Activated CD8-positive, alpha-beta T cell treated with anti-CD3 and anti-CD28 coated beads, Interleukin-2, amount 10 ng/mL, durations not matched to agents 7 days and 5 days (primary cell): ENCODE data around the gene NKTR. TPM values are rescaled to one million over a fixed set of nuclear protein-coding genes. Genes with fewer than 3 reads are reported as not detected.

Experiments
- ATAC-seq: fragments of 150-1000 bp; cut with Tn5 transposase; one replicate; pipeline ENCODE4 v1.10.0; 2021; ENCODE audit warnings: moderate library complexity
- CTCF ChIA-PET: fragments of 350-600 bp; sonication (Branson Sonifier 250); formaldehyde crosslinking; loops from one replicate; lab custom pipeline; 2021; ENCODE audit warnings: antibody characterized with exemption; lab: Charles Lee
- POLR2A ChIA-PET: fragments of 350-600 bp; sonication (Branson Sonifier 250); formaldehyde crosslinking; loops from one replicate; lab custom pipeline; 2021; ENCODE audit warnings: antibody characterized with exemption; lab: Charles Lee
- DNase-seq: peaks from one replicate; pipeline ENCODE4 v3.0.0-alpha.2; 2020
- H3K27ac Mint-ChIP-seq: one replicate; pipeline ENCODE4 v1.8.0; 2021; ENCODE audit warnings: mild to moderate bottlenecking, mixed read lengths
- H3K27me3 Mint-ChIP-seq: one replicate; pipeline ENCODE4 v1.8.0; 2021; ENCODE audit warnings: low read depth, mixed read lengths
- H3K36me3 Mint-ChIP-seq: one replicate; pipeline ENCODE4 v1.8.0; 2021; ENCODE audit warnings: low read depth, mixed read lengths
- H3K4me1 Mint-ChIP-seq: one replicate; pipeline ENCODE4 v1.8.0; 2021; ENCODE audit warnings: low read depth, mixed read lengths
- H3K4me3 Mint-ChIP-seq: one replicate; pipeline ENCODE4 v1.8.0; 2021; ENCODE audit warnings: mild to moderate bottlenecking, mixed read lengths
- H3K9me3 Mint-ChIP-seq: one replicate; pipeline ENCODE4 v1.8.0; 2022; ENCODE audit warnings: mixed read lengths; ENCODE audit not compliant: insufficient read depth
- total RNA-seq, 2 experiments: library from RNA; stranded (reverse); gene quantifications; one replicate each; pipeline ENCODE4 v1.2.3, GENCODE V29; 2021

The NKTR gene
- total RNA-seq, 2 experiments from 2014 or later = 85.9 to 90.3 TPM

DNA sequence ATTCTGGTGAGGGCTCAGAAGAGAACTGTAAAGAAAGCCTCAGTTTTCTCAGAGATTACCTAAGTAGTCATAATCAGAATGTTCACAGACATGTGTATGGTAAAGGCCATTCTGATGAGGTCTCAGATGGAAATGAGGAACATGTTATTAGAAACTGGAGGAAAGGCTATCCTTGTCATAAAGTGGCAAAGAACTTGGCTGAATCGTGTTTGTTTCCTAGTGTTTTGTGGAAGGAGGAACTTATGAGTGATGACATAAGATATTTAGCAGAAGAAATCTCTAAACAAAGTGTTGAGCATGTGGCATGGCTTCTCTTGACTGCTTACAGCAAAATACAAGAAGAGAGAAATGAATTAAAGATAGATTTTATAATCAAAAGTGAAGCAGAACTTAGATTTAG, 72.0 kb downstream of the NKTR start:
- POLR2A ChIA-PET = no interaction called here
- ATAC-seq (no peak), DNase-seq (no peak)
- Mint-ChIP-seq H3K36me3 (no peaks in the 10 kb centered on the region), H3K27me3 (peaks cover 5% of the 10 kb centered on the region), H3K4me3 (no peak overlapping the region), H3K9me3 (peaks cover 9% of the 10 kb centered on the region), H3K4me1 (no peaks in the 10 kb centered on the region), H3K27ac (no peak overlapping the region)
- CTCF ChIA-PET = no interaction called here

DNA sequence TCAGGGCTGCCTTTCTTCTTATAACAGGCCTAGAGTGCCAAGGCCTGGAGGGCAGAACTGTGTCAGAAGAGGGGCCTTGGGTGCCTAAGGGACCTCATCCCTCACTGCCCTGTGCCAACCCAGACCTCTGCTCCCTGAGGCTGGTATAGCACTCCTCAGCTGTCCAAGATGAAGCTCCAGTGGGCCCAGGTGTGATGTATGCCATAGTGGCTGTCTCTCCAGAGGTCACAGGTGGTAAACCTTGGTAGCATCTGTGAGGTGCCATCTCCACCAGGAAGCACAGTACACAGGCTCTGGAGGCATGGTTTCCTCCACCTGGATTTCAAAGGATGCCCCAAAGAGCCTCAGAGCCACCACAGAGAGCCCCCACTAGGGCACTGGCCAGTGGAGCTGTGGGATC, 72.6 kb downstream of the NKTR start:
- DNase-seq (no peak), ATAC-seq (no peak)
- H3K27ac Mint-ChIP-seq = no peak overlapping the region
- peaks cover 10% of the 10 kb centered on the region for H3K27me3 Mint-ChIP-seq
- H3K4me3 Mint-ChIP-seq = no peak overlapping the region
- H3K4me1 Mint-ChIP-seq = no peaks in the 10 kb centered on the region
- CTCF ChIA-PET = no interaction called here
- H3K36me3 Mint-ChIP-seq = no peaks in the 10 kb centered on the region
- H3K9me3 Mint-ChIP-seq = peaks cover 9% of the 10 kb centered on the region
- POLR2A ChIA-PET = no interaction called here

DNA sequence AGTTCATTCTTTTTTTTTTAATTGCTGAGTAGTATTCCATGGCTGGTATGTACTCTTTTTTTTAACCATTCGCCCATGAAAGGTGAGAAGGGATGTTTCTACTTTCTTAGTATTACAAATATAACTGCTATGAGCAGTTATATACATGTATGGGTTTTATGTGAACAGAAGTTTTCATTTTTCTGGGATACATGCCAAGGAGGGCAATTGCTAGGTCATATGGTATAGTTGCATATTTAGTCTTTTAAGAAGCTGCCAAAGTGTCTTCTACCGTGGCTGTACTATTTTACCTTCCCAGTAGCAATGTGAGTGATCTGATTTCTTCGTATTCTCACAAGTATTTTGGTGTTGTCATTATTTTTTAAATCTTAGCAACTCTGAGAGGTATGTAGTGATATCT, 73.7 kb downstream of the NKTR start:
- H3K9me3 Mint-ChIP-seq = peaks cover 9% of the 10 kb centered on the region
- CTCF ChIA-PET = no interaction called here
- H3K27me3 Mint-ChIP-seq = peaks cover 10% of the 10 kb centered on the region
- ATAC-seq (no peak), DNase-seq (no peak)
- no peaks in the 10 kb centered on the region for H3K4me1 Mint-ChIP-seq
- H3K27ac Mint-ChIP-seq = no peak overlapping the region
- POLR2A ChIA-PET = no interaction called here
- no peak overlapping the region for H3K4me3 Mint-ChIP-seq
- H3K36me3 Mint-ChIP-seq = no peaks in the 10 kb centered on the region

DNA sequence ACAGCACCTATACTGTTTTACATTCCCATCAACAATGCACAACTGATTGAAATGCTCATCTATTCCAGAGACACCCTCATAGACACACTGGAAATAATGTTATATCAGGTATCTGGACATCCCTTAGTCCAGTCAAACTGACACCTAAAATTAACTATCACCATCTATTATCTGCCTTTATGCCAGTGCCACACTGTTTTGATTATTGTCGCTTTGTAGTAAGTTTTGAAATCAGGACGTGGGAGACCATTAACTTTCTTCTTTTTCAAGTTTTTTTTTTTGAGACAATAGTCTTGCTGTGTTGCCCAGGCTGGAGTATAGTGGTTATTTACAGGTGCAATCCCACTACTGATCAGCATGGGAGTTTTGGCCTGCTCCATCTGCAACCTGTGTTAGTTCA, 75.4 kb downstream of the NKTR start:
- DNase-seq = no peak
- Mint-ChIP-seq H3K4me3 (no peak overlapping the region), H3K4me1 (no peaks in the 10 kb centered on the region), H3K36me3 (no peaks in the 10 kb centered on the region), H3K27ac (no peak overlapping the region), H3K27me3 (peaks cover 10% of the 10 kb centered on the region), H3K9me3 (peaks cover 9% of the 10 kb centered on the region)
- POLR2A ChIA-PET = no interaction called here
- no peak for ATAC-seq
- CTCF ChIA-PET = no interaction called here

DNA sequence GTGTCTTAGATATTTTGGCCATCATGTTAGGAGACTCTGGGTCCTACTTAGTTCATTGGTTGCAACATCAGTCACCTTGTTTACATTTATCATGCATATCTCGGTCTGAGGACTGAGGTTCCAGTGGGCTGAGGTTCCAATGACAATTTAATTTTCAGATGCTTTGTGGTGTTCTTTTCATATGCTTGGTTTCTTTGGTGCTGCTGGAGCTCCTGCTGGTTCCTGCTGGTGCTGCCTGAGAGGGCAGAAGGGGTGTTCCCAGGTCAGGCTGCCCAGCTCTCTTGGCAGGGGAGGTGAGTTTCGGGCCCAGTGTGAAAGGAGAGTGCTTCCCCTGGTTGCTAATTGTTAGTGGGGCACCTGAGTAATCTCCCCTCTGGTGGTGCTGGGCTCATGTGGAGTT, 78.0 kb downstream of the NKTR start:
- H3K27me3 Mint-ChIP-seq = peaks cover 13% of the 10 kb centered on the region
- H3K4me3 Mint-ChIP-seq = no peak overlapping the region
- no peak for DNase-seq
- peaks cover 9% of the 10 kb centered on the region for H3K9me3 Mint-ChIP-seq
- no peak for ATAC-seq
- no peak overlapping the region for H3K27ac Mint-ChIP-seq
- no peaks in the 10 kb centered on the region for H3K4me1 Mint-ChIP-seq
- ChIA-PET CTCF (no interaction called here), POLR2A (no interaction called here)
- H3K36me3 Mint-ChIP-seq = no peaks in the 10 kb centered on the region

DNA sequence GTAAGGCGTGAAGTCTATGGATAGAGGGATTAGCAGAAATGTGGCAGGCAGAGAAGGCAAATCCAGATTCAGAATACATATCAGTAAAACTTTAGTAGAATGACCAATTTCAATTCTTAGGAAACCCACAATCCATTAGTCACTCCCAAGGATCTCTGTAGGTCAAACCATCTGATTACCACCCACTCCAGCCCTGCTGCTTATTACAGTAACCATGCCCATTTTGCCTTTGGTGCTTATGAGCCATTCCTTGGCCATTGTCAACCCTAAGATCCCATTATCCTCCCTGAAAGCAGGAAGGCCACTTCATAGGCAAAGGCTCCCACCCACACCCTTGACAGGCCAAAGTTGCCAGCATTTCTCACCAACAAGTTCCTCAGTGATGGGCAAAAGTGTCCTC, 79.8 kb downstream of the NKTR start:
- Mint-ChIP-seq H3K27me3 (peaks cover 11% of the 10 kb centered on the region), H3K36me3 (no peaks in the 10 kb centered on the region), H3K9me3 (peaks cover 9% of the 10 kb centered on the region), H3K4me1 (no peaks in the 10 kb centered on the region), H3K4me3 (no peak overlapping the region), H3K27ac (no peak overlapping the region)
- no peak for DNase-seq
- CTCF ChIA-PET = no interaction called here
- ATAC-seq = no peak
- POLR2A ChIA-PET = no interaction called here

DNA sequence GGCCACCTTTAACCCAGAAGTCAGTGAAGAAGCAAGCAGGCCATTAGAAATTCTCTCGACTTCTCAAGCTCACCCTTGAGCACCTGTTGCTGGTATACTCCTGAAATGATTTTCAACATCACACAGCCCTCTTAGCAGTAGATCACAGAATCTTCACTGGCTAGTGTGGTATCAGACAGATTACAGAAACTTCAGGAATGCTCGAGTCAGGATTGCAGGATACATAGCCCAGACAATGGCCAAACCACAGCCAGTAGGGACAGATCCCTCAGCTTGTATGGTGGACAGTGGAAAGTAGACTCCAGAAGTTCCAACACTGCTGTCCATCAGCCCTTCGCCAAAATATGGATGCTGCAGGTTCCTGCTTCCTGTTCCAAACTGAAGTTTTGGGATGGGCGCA, 80.3 kb downstream of the NKTR start:
- peaks cover 15% of the 10 kb centered on the region for H3K27me3 Mint-ChIP-seq
- no peak overlapping the region for H3K4me3 Mint-ChIP-seq
- peaks cover 9% of the 10 kb centered on the region for H3K9me3 Mint-ChIP-seq
- no peak overlapping the region for H3K27ac Mint-ChIP-seq
- CTCF ChIA-PET = no interaction called here
- POLR2A ChIA-PET = no interaction called here
- ATAC-seq (no peak), DNase-seq (no peak)
- H3K4me1 Mint-ChIP-seq = peaks cover under 1% of the 10 kb centered on the region
- no peaks in the 10 kb centered on the region for H3K36me3 Mint-ChIP-seq

DNA sequence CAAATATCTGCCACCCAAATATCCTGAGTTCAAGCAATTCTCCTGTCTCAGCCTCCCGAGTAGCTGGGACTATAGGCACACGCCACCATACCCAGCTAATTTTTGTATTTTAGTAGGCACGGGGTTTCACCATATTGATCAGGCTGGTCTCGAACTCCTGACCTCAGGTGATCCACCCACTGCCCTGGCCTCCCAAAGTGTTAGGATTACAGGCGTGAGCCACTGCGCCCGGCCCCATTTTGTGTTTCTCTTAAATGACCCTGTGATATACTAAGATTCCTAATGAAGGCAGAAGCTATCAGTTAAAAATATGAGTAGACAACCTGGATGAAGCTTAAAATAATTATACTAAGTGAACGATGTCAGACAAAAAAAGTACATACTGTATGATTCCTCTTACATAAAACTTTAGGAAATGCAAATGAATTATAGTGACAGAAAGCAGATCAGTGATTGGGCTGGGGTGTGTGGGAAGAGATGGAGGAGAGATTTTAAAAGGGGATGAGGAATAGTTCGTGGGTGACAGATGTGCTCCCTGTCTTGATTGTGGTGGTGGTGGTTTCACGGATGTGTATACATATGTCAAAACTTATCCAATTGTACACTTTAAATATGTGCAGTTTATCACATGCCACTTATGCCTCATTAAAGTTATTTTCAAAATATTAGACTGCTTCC, 81.0 kb downstream of the NKTR start:
- H3K36me3 Mint-ChIP-seq = no peaks in the 10 kb centered on the region
- peaks cover 5% of the 10 kb centered on the region for H3K4me1 Mint-ChIP-seq
- H3K27ac Mint-ChIP-seq = no peak overlapping the region
- H3K9me3 Mint-ChIP-seq = peaks cover 3% of the 10 kb centered on the region
- peaks cover 20% of the 10 kb centered on the region for H3K27me3 Mint-ChIP-seq
- H3K4me3 Mint-ChIP-seq = no peak overlapping the region
- CTCF ChIA-PET = no interaction called here
- ATAC-seq (no peak), DNase-seq (no peak)
- POLR2A ChIA-PET = no interaction called here

DNA sequence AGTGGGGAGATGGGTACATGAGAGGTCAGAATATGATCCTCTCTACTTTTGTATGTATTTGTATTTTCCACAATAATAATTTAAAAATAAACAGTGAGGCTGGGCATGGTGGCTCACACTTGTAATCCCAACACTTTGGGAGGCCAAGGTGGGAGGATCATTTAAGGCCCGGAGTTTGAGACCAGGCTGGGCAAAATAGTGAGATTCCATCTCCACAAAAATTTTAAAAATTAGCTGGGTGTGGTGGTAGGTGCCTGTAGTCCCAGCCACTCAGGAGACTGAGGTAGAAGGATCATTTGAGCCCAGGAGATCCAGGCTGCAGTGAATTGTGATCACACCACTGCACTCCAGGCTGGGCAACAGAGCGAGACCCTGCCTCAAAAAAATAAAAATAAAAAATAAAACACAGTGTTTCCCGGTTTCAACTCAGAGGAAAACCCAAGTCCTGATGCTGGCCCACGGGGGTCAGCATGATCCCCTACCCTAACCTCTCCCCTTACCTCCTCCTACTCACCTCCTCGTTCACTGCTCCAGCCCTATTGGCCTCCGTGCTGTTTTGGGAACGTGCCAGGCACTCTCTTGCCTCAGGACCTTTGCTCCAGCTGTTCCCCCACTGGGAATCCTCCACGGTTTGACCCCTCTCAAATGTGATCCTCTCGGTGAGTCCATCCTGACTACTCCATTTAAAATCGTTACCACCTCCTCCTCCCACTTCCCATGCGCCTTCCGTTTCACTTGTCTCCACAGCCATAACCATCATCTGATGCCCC, 82.0 kb downstream of the NKTR start:
- CTCF ChIA-PET = no interaction called here
- no peaks in the 10 kb centered on the region for H3K36me3 Mint-ChIP-seq
- ATAC-seq (no peak), DNase-seq (no peak)
- H3K27me3 Mint-ChIP-seq = peaks cover 23% of the 10 kb centered on the region
- H3K27ac Mint-ChIP-seq = no peak overlapping the region
- H3K4me1 Mint-ChIP-seq = peaks cover 5% of the 10 kb centered on the region
- POLR2A ChIA-PET = no interaction called here
- H3K9me3 Mint-ChIP-seq = no peaks in the 10 kb centered on the region
- H3K4me3 Mint-ChIP-seq = no peak overlapping the region

DNA sequence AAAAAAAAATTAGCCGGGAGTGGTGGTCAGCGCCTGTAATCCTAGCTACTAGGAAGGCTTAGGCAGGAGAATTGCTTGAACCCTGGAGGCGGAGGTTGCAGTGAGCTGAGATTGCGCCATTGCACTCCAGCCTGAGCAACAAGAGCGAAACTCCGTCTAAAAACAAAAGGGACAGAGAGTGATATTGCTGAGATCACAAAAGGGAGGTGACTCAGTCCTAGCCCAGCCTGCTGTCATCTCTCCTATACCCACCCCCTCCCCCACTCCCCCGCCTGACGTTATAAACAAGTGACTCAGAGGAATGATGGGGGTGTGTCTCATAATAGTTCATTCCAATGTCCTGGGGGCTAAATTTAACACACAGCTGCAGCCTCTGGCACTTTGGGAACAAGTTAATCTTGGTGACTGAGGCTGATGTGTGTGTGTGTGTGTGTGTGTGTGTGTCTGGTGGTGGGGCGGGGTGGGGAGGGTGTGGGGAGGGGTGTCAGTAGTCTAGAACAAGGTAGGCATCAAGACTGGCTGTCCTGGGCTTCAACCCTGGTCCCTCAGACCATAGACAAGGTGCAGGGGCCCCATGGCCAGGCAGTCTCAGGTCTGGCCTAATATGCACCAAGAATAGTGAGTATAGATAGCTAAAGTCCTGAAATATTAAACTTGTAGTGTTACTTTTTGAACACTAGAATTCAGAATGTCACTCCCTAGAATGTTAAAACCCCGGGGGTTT, 83.6 kb downstream of the NKTR start:
- H3K4me1 Mint-ChIP-seq = peaks cover 5% of the 10 kb centered on the region
- H3K27me3 Mint-ChIP-seq = peaks cover 17% of the 10 kb centered on the region
- DNase-seq (no peak), ATAC-seq (no peak)
- no peaks in the 10 kb centered on the region for H3K36me3 Mint-ChIP-seq
- H3K27ac Mint-ChIP-seq = no peak overlapping the region
- no peak overlapping the region for H3K4me3 Mint-ChIP-seq
- ChIA-PET POLR2A (no interaction called here), CTCF (no interaction called here)
- H3K9me3 Mint-ChIP-seq = no peaks in the 10 kb centered on the region

DNA sequence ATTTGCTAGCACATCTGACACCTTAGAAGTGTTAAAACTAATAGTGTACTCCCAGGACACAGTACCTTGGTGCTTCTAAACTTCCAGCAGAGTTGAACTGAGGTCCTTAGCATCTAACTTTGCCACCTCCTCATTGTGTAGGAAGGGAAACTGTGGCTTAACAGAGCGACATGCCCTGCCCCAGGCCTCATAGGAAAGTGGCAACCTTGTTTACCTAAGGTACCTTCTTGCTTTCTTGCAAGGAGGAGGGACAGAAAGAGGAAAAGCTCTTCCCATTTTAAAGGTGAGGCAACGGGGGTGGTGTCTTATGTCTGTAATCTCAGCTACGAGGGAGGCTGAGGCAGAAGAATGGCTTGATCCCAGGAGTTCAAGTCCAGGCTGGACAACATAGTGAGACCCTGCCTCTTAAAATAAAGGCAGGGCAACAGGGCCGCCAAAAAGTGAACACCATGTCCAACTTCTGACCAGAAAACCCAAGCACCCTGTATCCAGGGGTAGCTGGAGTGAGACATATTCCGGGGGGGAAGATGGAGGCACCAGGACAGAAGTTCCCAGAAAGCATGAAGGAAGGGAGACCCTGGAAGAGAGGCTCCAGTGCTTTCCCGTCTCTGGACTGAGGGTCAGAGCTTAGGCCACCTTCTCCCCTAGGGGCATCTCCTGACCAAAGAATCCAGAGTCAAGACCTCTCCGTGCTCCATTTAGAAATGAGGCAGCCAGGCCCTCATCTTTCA, 84.3 kb downstream of the NKTR start:
- DNase-seq (no peak), ATAC-seq (no peak)
- ChIA-PET POLR2A (no interaction called here), CTCF (no interaction called here)
- Mint-ChIP-seq H3K9me3 (no peaks in the 10 kb centered on the region), H3K4me3 (no peak overlapping the region), H3K36me3 (no peaks in the 10 kb centered on the region), H3K4me1 (peaks cover 5% of the 10 kb centered on the region), H3K27me3 (peaks cover 17% of the 10 kb centered on the region), H3K27ac (no peak overlapping the region)
